ENCODE measurements around the gene C1QTNF8.

DNA sequence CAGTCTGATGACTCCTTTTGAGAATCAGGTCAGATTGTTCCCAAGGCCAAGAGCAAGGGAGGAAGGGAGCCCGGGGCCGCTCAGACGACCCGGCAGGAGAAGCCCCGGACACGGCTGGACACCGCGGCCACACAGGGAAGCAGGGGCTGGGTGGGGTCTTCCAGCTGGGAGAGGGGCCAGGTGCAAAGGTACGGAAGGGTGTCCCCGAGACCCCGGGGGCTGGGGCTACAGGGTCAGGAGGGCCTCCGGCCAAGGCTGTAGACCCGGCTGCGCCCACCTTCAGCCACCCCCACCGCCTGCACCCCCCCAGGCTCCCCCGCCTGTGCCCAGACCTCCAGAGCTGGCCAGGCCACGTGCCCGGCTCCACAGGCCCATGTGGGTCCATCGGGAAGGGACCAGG lies 21.9 kb upstream of the C1QTNF8 start:
- TF ChIP-seq CTCF (conservative IDR thresholded peaks at IDR 0.05 in 1 of 2, IDR thresholded peaks at IDR 0.05 in 1 of 2; ENCODE audit: extremely low read depth in 1 of 2, insufficient read depth in 1 of 2, low read depth in 1 of 2, low read length in 2 of 2) (no peak), EZH2 (IDR thresholded peaks at IDR 0.05; ENCODE audit: borderline replicate concordance, low read length) (no peak)

Data from mammary epithelial cell (primary cell).